GM12865 (cell line): ENCODE measurements around the gene B3GAT1.

Experiments used
- DNase-seq: peaks from one replicate; pipeline ENCODE4 v3.0.0; 2010; ENCODE audit warnings: low read depth
- H3K4me3 ChIP-seq: 2 replicates; pipeline ENCODE4 v1.5.1; 2011; ENCODE audit warnings: mild to moderate bottlenecking, low read depth, low read length, control low read depth
- CTCF ChIP-seq: IDR thresholded peaks from 2 replicates; pipeline ENCODE4 v1.5.1; 2011; ENCODE audit warnings: low read length, control low read depth, low read depth, inconsistent platforms; ENCODE audit not compliant: insufficient read depth; ENCODE audit errors: missing control alignments

Gene B3GAT1

GRCh38 chr11:134441706-134442105 is 29.7 kb upstream of the B3GAT1 start:
- no peak overlapping the region for H3K4me3 ChIP-seq
- no peak for DNase-seq
- no peak for TF ChIP-seq CTCF

GRCh38 chr11:134441281-134441680 is 29.2 kb upstream of the B3GAT1 start:
- no peak for TF ChIP-seq CTCF
- DNase-seq: no peak
- no peak overlapping the region for H3K4me3 ChIP-seq

GRCh38 chr11:134440851-134441250 is 28.8 kb upstream of the B3GAT1 start:
- H3K4me3 ChIP-seq: no peak overlapping the region
- TF ChIP-seq CTCF: no peak
- DNase-seq: no peak

- no peak for DNase-seq
- no peak for TF ChIP-seq CTCF
- no peak overlapping the region for H3K4me3 ChIP-seq
These were observed 26.8 kb upstream of the B3GAT1 start for GRCh38 chr11:134438542-134439537.

- no peak overlapping the region for H3K4me3 ChIP-seq
- no peak for DNase-seq
- no peak for TF ChIP-seq CTCF
These were observed 25.8 kb upstream of the B3GAT1 start for GRCh38 chr11:134437821-134438220.

- TF ChIP-seq CTCF: no peak
- DNase-seq: no peak
- no peak overlapping the region for H3K4me3 ChIP-seq
These were observed 24.7 kb upstream of the B3GAT1 start for GRCh38 chr11:134436781-134437180.

GRCh38 chr11:134433806-134434205 is 21.8 kb upstream of the B3GAT1 start:
- TF ChIP-seq CTCF: no peak
- H3K4me3 ChIP-seq: no peak overlapping the region
- DNase-seq: no peak
